CD4-positive, alpha-beta T cell treated with Interleukin-4 for 1 hour (primary cell): ENCODE data around the gene FAM110C.
"Not testable (repeated sequence)": the region's sequence is repeated elsewhere in the genome, so short reads cannot be mapped to it uniquely, and the experiment has no call there.

Source experiments
- DNase-seq, 2 donors: peaks; one replicate each; pipeline ENCODE4 v3.0.0-alpha.2; 2020 to 2022

FAM110C gene

DNA sequence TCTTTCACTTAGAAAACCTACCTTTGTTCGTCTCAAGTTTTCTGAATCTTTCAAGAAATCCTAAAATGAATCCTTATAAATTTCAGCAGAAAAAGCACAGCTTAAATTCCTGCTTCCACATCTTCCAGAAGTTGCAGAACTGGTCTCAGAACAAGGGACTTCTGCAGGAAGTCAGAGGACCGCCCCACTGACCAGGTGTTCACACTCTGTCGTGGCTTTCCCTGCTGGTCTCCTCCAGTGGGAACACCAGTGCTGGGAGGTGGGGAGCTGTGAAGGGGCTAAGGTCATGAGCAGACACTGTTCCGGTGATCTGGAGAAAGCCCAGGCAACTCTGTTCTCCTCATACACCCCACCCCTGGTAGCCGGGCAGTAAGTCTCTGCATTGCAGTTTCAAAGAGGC is 3.5 kb downstream of the FAM110C start:
- DNase-seq = no peak

DNA sequence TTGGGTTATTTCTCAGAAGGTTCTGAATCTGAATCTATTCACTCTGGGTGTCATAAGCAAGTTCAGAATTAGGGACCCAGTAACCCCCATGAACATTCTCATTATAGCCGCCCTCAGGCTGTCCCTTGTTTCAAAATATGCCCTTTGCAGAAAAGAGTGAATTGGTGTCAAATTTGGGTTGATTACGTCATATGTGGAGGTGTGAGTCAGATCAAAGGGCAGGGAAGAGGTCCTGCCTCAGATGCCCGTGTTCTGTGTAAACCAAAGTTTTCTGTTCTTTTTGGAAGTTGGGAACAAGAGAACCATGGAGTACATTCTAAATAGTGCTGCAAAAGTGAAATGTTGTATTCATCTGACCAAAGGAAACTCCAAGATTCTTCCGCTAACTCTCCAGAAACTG is 5.8 kb downstream of the FAM110C start:
- DNase-seq = no peak

DNA sequence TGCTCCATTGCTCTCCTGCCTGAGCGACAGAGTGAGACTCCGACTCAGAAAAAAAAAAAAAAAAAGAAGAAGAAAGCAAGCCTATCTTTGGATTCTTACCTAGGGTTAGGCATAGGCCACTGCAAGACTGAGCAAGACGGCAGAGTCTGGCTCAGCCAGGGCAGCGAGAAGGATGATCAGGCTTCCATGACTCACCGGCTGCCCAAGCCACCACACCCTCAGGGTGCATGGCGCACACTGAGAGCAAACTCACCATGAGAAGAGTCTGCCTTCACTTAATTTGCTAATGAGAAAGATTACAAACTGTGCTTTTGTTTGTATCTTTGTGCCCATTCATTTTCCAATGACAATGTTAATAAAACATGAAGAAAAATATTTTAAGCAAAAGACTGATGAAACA is 8.2 kb downstream of the FAM110C start:
- DNase-seq = no peak

DNA sequence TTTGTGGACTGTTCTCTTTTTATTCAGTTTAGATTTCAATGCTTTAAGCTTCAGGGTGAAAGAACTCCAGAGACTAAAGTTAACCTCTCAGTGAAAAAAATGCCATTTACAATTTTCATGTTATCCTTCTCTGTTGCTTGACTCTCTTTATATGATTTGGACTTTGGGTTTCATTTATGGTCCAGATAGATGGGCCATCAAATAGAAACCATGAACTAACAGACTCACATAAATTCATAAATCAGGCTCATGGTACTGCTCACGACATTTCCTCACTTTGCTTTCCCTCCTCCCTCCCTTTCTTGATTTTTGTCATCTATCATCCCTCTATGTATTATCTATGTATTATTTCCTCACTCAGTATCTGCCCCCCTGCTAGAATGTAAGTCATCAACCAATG is 10.0 kb downstream of the FAM110C start:
- DNase-seq = no peak

DNA sequence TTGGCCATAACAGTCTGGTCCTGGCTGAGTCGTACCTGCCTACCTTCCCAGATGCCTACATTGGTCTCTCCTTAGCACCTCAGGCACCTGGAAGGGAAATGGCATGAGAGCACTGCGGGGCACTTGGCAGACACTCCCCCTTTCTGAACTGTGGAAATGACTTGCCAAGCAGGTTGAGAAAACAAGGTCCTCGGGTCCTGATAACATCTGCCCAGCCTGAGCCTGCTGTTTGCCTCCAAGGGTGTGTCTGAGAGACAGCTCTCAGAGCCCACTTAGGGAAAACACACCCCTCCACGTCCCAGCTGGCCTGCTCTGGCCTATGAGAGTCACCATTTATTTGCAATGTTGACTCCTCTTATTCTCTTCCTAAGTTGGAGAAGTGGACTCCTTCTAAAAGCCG is 10.5 kb downstream of the FAM110C start:
- DNase-seq = no peak

DNA sequence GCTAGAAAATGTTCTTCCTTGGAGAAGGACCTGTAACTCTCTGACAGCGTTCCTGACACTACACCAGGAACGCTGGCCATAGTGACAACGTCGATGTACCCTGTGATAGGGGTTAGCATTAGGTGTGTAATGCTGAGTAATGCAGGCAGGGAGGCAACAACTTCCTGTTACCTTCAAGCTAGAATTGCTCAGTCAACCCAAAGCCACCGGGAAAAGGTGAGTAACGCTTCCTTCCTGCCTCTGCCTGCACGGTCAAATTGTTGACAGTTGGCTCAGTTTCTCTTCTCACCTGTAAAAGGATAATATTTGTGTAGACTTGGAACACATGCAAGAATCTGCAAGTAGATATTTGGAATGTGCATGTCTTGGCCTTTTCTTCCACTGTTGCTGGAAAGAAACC is 12.7 kb downstream of the FAM110C start:
- peak in 1 of 2 donors; percentile 48 for DNase-seq

DNA sequence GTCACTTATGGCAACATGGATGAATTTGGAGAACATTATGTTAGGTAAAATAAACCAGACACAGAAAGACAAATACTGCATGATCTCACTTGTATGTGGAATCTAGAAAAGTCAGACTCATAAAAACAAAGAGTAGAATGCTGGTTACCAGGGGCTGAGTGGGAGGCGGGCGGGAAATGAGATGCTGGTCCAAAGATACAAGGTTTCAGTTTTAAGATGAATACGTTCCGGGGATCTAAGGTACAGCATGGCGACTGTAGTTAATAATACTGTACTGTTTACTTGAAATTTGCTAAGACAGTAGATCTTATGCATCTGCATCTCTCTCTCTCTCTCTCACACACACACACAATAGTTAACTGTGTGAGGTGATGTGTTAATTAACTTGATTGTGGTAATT is 14.2 kb downstream of the FAM110C start:
- DNase-seq = no peak

DNA sequence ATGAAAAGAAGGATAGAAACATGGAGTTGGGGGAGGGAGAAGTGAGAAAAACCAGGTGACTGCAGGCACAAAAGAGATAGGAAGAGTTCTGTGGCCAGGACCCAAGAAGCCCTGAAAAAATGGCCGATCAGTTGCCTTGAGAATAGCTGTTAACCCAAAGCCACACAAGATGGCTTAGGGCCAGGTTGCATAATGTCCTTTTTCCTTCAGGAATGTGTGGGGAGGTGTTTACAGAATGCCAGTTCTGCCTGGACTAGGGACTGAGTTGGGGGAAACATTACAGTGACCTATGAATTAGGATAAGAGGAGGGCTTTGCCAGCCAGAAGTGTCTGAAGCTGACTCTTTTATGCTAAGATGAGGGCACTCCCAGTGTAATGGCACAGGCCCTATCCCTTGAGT is 17.1 kb downstream of the FAM110C start:
- no peak for DNase-seq

DNA sequence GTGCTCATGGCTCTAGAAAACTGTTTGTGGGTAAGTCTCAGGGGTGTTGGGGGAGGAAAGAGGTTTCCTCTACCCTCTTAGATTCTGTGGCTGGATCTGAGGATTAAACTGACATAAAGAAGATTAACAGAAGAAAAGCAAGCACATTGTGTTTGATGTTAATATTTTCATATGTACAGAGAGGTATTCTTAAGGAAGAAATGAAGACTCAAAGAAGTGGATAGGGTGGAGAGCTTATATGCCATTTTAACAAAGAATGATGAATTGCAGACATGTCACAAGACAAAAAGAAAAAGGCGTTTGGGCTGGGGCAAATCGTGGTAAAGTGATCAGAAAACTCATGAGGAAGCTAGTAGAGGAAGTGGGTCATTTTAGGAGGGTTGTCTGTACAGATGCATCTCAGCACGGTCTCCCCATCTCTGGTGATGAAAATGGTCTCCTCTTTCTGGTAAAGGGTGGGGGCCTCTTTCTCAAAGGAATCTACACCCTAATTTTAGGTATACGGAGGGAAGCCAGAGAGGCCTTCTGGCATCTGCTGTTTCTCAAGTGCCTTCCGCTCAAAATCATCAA is 17.8 kb downstream of the FAM110C start:
- no peak for DNase-seq

DNA sequence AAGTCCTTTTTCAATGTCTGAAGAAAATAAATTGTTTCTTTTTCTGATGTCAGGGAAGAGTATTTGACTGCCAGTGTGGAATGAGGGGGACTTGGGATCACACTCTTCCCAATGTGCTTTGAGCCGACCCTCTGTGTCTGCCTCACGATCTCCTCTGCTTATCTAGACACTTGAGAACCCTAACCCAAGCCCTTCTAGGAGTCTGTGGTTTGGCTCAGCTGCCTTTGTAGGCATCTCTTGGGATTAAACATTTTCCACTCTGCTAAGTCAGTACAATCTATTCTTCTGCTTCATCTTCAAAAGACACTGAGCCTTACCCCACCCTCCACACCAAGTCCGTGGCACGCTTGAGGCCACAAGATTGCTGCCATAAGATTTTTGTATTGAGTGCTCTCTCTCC is 19.4 kb downstream of the FAM110C start:
- DNase-seq = no peak

DNA sequence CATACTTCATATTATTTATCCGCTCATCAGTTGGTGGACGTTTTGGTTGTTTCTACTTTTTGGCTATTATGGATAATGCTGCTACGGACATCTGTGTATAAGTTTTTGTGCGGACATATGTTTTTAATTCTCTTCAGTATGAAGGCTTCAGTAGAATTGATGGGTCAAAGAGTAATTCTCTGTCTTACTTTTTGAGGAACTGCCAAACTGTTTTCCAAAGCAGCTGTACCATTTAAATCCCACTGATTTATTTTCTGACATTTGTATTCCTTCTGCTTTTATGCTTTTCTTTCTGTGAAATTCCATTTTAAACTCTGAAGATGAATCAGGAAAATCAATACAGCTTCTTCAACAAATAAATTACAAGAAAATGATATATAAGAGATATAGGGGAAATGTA is 20.8 kb downstream of the FAM110C start:
- no peak for DNase-seq

DNA sequence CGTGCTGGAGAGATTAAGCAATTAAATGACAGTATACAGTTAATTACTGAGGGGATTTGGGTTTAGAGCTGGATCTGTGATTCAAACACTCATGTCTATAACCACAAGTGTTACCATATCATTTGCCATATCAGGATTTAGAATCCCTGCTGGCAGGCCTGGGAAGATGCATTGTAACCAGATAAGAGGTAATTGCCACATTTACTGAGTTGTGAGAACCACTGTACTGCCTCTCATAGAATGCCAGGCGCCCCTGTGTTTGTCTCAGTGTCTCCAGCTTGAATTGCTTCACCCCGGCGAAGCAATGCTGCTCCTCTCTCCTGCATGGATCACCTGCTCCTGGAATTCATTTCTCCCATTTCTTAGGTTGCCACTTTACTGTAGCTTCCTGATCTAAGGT is 21.7 kb downstream of the FAM110C start:
- DNase-seq = not testable (repeated sequence)

DNA sequence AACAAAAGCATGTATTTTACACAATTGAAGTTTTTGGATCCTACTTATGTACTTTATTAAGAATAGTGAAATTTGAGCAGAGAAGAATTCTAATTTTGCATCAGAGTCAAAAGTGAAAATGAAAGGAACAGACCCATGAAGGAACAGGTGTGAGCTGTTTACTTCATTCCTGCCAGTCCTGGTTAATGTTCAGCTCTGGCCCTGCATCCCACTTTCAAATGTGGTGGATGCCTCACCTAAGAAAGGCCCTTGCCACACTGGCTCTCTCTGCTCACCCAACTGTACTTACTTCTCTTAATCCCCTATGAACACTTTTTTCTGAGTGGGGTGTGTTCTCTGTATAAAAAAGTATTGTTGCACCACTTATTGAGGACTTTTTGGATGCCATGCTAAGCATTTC is 22.2 kb downstream of the FAM110C start:
- DNase-seq = peak in 1 of 2 donors; percentile 28

DNA sequence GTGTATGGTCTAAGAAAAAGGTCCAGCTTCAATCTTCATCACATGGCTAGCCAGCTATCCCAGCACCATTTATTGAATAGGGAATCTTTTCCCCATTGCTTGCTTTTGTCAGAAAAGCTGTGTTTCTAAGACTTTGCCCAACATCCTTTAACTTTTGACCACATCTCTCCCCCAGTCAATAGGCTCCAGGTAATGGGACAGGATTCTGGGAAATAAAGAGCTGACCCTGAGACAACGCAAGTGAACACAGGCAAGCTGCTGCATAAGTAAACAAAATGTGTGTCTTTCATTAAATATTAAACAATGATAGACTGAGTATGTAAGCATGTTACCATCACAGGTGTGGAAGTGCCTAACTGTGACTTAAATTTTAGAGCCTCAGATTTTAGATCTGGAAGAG is 23.0 kb downstream of the FAM110C start:
- no peak for DNase-seq

DNA sequence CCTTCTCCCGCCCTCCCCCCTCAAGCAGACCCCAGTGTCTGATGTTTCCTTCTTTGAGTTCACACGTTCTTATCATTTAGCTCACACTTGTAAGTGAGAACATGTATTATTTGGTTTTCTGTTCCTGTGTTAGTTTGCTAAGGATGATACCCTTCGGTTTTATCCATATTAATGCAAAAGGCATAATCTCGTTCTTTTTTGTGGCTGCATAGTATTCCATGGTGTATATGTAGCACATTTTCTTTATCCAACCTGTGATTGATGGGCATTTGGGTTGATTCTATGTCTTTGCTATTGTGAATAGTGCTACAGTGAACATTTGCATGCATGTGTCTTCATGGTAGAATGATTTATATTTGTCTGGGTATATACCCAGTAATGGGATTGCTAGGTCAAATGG is 24.1 kb downstream of the FAM110C start:
- DNase-seq = not testable (repeated sequence)

DNA sequence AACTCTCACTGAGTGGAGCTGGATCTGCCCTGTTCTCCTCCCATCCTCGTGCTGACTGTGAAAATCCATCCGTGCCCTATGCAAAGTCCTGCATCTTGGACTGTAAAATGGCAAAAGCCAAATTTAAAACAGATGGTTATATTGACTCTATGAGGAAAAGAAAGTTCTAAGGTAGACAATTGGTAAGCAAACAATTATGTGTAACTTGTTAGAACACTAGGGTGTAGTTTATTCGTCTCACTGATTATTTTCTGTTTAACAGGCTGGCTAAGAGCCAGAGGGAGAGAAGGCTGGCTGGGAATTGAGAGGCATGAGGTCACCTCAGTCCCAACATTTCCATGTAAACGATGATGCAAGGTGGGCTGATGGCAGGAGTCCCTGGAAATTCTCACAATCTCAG is 26.0 kb downstream of the FAM110C start:
- DNase-seq = not testable (repeated sequence)

DNA sequence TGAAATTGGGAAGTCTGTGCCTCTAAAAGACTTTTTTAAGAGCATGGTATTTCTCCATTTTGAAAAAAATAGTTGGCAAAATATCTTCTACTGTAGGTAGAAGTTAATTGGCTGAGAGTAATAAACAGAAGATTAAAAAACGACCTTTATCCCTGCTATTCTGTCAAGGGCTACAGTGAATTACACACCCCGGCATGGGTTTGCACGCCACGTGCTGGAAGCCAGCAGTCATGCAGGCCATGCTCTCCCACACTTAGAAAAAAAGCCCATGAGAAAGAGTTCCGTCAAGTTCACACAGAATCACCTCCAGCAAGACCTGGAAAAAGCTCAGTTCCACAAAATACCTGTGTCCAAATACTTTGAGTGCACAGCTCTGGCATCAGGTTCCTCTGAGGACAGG is 26.8 kb downstream of the FAM110C start:
- DNase-seq = no peak

DNA sequence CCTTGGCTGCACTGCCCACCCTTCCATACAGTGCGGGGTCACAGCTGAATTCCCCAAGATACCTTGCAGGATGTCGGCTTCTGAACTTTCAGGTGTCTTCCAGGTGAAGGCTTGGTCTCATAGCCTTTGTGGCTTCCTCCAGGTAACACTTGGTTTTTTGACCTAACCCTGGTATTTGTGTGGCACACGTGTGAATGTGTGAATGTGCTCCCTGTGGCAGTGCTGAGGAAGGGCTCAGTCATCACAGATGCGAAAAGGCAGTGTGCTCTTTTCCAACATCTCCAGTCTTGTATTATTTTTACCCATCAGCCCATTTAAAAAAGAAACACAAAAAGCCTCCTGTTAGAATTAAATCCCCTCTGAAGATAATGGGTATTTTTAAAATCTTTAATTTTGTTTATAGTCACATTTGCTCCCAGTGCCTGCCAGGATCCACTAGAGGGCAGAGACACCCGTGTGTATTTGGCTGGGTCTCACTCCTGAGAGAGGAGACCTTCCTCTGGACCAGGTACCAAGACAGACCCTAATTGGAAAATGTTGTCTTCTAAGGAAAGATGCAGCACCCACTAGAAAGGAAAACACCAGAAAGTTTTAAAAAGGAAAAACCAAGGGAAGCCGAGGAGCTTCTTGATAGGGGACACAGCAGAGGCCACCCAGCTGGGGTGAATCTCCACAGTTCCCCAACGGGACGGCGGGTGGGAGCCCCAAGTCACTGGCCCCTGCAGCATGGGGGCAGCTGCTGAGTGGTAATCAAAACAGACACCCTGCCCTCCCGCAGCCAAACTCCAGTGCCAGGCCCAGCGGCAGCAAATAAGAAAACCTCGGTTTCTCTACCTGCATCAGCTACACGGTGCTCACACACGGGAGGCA is 27.7 kb downstream of the FAM110C start:
- peak in 1 of 2 donors; percentile 24 for DNase-seq

DNA sequence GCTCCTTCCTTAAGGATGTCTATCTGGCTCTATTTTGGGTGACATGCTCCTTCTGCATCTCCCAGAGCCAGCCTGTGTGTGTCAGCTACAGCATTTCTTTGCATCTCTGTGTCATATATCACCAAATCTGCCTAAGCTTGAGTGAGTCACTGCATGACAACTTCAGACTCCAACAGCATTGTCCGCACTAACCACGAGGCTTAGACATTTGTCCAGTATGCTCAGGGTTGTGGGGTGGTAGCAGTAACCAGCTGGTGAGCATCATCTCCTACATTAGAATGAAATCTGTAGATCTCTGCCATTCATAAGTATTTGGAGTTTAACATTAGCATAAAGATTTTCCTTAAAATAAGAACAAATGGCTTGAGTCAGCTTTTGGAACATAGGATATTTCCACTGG is 30.4 kb downstream of the FAM110C start:
- DNase-seq = not testable (repeated sequence)

DNA sequence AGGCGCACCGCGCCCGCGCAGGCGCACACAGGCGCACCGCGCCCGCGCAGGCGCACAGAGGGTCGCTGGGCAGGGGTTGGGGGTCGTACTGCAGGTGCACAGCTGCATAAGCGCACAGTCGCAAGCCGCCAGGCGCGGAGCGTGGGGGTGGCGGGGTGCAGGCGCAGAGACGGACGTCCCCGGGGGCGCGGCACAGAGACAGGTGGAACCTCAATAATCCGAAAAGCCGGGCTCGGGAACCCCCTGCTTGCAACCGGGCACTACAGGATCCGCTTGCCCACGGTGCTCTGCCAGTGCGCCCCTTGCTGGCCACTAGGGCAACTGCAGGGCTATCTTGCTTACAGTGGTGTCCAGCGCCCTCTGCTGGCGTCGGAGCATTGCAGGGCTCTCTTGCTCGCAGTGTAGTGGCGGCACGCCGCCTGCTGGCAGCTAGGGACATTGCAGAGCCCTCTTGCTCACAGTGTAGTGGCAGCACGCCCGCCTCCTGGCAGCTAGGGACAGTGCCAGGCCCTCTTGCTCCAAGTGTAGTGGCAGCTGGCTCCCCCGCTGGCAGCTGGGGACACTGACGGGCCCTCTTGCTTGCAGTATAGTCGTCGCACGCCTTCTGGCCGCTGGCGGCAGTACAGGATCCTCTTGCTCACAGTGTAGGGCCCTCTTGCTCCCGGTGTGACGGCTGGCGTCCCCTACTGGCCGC is 34.9 kb downstream of the FAM110C start:
- peak; percentile 60 to 68 for DNase-seq

DNA sequence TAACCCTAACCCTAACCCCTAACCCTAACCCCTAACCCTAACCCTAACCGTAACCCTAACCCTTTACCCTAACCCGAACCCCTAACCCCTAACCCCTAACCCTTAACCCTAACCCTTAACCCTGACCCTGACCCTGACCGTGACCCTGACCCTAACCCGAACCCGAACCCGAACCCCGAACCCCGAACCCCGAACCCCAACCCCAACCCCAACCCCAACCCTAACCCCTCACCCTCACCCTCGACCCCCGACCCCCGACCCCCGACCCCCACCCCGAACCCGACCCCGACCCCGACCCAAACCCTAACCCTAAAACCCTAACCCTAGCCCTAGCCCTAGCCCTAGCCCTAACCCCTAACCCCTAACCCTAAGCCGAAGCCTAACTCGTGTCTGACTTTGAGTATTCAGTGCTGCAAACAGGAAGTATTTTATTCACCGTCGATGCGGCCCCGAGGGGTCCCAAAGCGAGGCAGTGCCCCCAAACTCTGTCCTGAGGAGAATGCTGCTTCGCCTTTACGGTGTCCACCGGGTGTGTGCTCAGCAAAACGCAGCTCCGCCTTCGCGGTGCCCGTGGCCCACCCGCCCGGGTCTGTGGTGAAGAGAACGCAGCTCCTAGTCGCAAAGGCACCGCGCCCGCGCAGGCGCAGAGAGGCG is 36.0 kb downstream of the FAM110C start:
- peak in 1 of 2 donors; percentile 4 for DNase-seq
